Thyroid gland (tissue), 4 donors: ENCODE results near the gene SART1. TPM values are rescaled to one million over a fixed set of nuclear protein-coding genes. Genes with fewer than 3 reads are reported as not detected.

Experiments used
- DNase-seq, 2 donors: peaks; one replicate each; pipeline ENCODE4 v3.0.0-alpha.2; 2019
- H3K27ac ChIP-seq, 3 donors: fragments of 200-600 bp; sonication (generic); 1 replicate in 2 of 3; 2 replicates in 1 of 3; pipeline ENCODE4 v1.5.1; 2016 to 2019; ENCODE audit warnings: mild to moderate bottlenecking in 1 of 3, moderate library complexity in 1 of 3
- H3K27me3 ChIP-seq: fragments of 200-600 bp; sonication (generic); one replicate; pipeline ENCODE4 v1.5.1; 2019
- H3K36me3 ChIP-seq, 2 donors: fragments of 200-600 bp; sonication (generic); one replicate each; pipeline ENCODE4 v1.5.1; 2016 to 2019
- H3K4me1 ChIP-seq, 2 donors: fragments of 200-600 bp; sonication (generic); one replicate each; pipeline ENCODE4 v1.5.1; 2017 to 2019
- H3K4me3 ChIP-seq, 3 donors: fragments of 200-600 bp; sonication (generic); replicated peaks in 1 of 3; 1 replicate in 2 of 3; 2 replicates in 1 of 3; pipeline ENCODE4 v1.5.1; 2016; ENCODE audit warnings: mild to moderate bottlenecking in 1 of 3
- H3K9me3 ChIP-seq: fragments of 200-600 bp; sonication (generic); one replicate; pipeline ENCODE4 v1.5.1; 2017
- CTCF ChIP-seq, 6 experiments: fragments of 200-600 bp in 3 of 6; fragments of 450-650 bp in 3 of 6; sonication (generic) in 3 of 6; IDR thresholded peaks; one replicate each; pipeline ENCODE4 v1.5.1; 2016 to 2019; ENCODE audit warnings: antibody characterized with exemption in 6 of 6, mild to moderate bottlenecking in 2 of 6, inconsistent platforms in 1 of 6, moderate library complexity in 1 of 6
- POLR2A ChIP-seq, 2 donors: fragments of 450-650 bp; IDR thresholded peaks; one replicate each; pipeline ENCODE4 v1.6.1; 2017; ENCODE audit warnings: antibody characterized with exemption in 2 of 2, mild to moderate bottlenecking in 2 of 2, moderate library complexity in 1 of 2
- WGBS, 2 donors: methylation state at CpG; one replicate each; pipeline ENCODE4 v1.1.5; 2017; 5-methylcytosine and 5-hydroxymethylcytosine counted together
- intact Hi-C: fragments of 100-400 bp; cut with DNase I; formaldehyde crosslinking; loops from one replicate; pipeline ENCODE4 v1.15.1; 2023
- total RNA-seq, 4 donors: library from RNA; depleted of rRNA; stranded (reverse); fragments of >200 nt; gene quantifications; one replicate each; pipeline ENCODE4 v1.2.3, GENCODE V29; 2016

SART1 gene
- total RNA-seq, 4 donors from 2014 or later, result 22.2 to 46.1 (median 24.2) TPM

- WGBS, 2 donors, result 83 to 84% methylated on average over 5 of the region's 5 CpGs
- no peaks in the 10 kb centered on the region for H3K4me1 ChIP-seq
- no peak overlapping the region for H3K4me3 ChIP-seq
- intact Hi-C loops, result no loop called here
- no peak for DNase-seq
- TF ChIP-seq POLR2A (IDR thresholded peaks at IDR 0.05) (no peak), CTCF (IDR thresholded peaks at IDR 0.05) (no peak)
- peaks cover 1 to 3% of the 10 kb centered on the region in 2 donors for H3K36me3 ChIP-seq
- H3K27ac ChIP-seq, result no peak overlapping the region
- H3K9me3 ChIP-seq, result no peaks in the 10 kb centered on the region
- no peaks in the 10 kb centered on the region for H3K27me3 ChIP-seq
These were observed 30.5 kb downstream of the SART1 start for GRCh38 chr11:65992056-65992455.

- intact Hi-C loops, result no loop called here
- DNase-seq, result no peak
- 91% methylated on average over 2 of the region's 2 CpGs for WGBS, 2 donors
- Histone ChIP-seq H3K27me3 (no peaks in the 10 kb centered on the region), H3K36me3 (peaks cover 32 to 37% of the 10 kb centered on the region in 2 donors), H3K9me3 (no peaks in the 10 kb centered on the region), H3K4me1 (peaks cover 4 to 8% of the 10 kb centered on the region in 2 donors), H3K27ac (no peak overlapping the region), H3K4me3 (no peak overlapping the region)
- TF ChIP-seq POLR2A (IDR thresholded peaks at IDR 0.05) (no peak), CTCF (IDR thresholded peaks at IDR 0.05) (no peak)
These were observed 35.8 kb downstream of the SART1 start for GRCh38 chr11:65997286-65997685.

GRCh38 chr11:66001942-66002647 lies 40.6 kb downstream of the SART1 start, which contains the start of the genes BANF1 and EIF1AD:
TSS of gene BANF1 (plus strand) at chr11:66002503. CDS start at chr11:66003251, 748 bp downstream.
TSS of gene EIF1AD (minus strand) at chr11:66002157. CDS start at chr11:66000389, 1,768 bp downstream.
- TF ChIP-seq POLR2A (IDR thresholded peaks at IDR 0.05) (peak in 1 of 2 donors; percentile 61), CTCF (IDR thresholded peaks at IDR 0.05) (peak in 1 of 6 experiments; percentile 3)

GRCh38 chr11:66002648-66003225 lies 41.2 kb downstream of the SART1 start:
- H3K36me3 ChIP-seq, result peaks cover 34 to 36% of the 10 kb centered on the region in 2 donors
- TF ChIP-seq CTCF (IDR thresholded peaks at IDR 0.05) (peak in 1 of 6 experiments; percentile 17), POLR2A (IDR thresholded peaks at IDR 0.05) (peak in 1 of 2 donors; percentile 33)
- DNase-seq, result peak; percentile 61 to 69
- WGBS, 2 donors, result 1 to 2% methylated on average over 13 to 20 of the region's 40 CpGs
- no peaks in the 10 kb centered on the region for H3K27me3 ChIP-seq
- intact Hi-C loops, result no loop called here
- H3K27ac ChIP-seq, result peak overlapping the region; percentile 89 to 91 (median 89)
- peaks cover 9 to 14% of the 10 kb centered on the region in 2 donors for H3K4me1 ChIP-seq
- peak overlapping the region; percentile 58 to 70 (median 61) for H3K4me3 ChIP-seq
- no peaks in the 10 kb centered on the region for H3K9me3 ChIP-seq

More at GRCh38 chr11:66001942-66002647, 40.6 kb downstream of the SART1 start, which contains the start of the genes BANF1 and EIF1AD:
- 0% methylated on average over 48 to 49 of the region's 55 CpGs for whole genome bisulfite sequencing, 2 donors
- Histone ChIP-seq H3K4me3 (peak within 1 kb of the TSS; percentile 58 to 70 (median 61)), H3K27me3 (no peaks in the 10 kb centered on the region), H3K27ac (peak within 1 kb of the TSS; percentile 89 to 91 (median 89)), H3K36me3 (peaks cover 40 to 43% of the 10 kb centered on the region in 2 donors), H3K4me1 (peaks cover 9 to 14% of the 10 kb centered on the region in 2 donors), H3K9me3 (no peaks in the 10 kb centered on the region)
- peak; percentile 91 to 92 for DNase-seq
- intact Hi-C loops, result no loop called here
